Activated naive CD4-positive, alpha-beta T cell treated with anti-CD3 and anti-CD28 coated beads, Interleukin-2, amount 50 U/mL, for 72 hours (primary cell): Measurements from ENCODE around the gene DUSP14. TPM values are rescaled to one million over a fixed set of nuclear protein-coding genes. Genes with fewer than 3 reads are reported as not detected.
A peak's percentile ranks its signal among the peaks of the same experiment; 100 is the strongest.

Experiments used
- ATAC-seq, 2 donors: fragments of 150-1000 bp; cut with Tn5 transposase; 2 replicates each; pipeline ENCODE4 v1.10.0; 2021; ENCODE audit warnings: mild to moderate bottlenecking in 2 of 2, moderate library complexity in 2 of 2
- DNase-seq, 2 donors: peaks; one replicate each; pipeline ENCODE4 v3.0.0; 2021 to 2022; ENCODE audit warnings: low spot score in 2 of 2
- H3K27ac Mint-ChIP-seq, 2 donors: one replicate each; pipeline ENCODE4 v1.8.0; 2022; ENCODE audit warnings: mild to moderate bottlenecking in 2 of 2, mixed read lengths in 2 of 2
- H3K36me3 Mint-ChIP-seq, 2 donors: one replicate each; pipeline ENCODE4 v1.8.0; 2022; ENCODE audit warnings: mixed read lengths in 2 of 2
- H3K9me3 Mint-ChIP-seq, 2 donors: one replicate each; pipeline ENCODE4 v1.8.0; 2022; ENCODE audit warnings: mixed read lengths in 2 of 2
- total RNA-seq, 2 donors: library from RNA; stranded (reverse); gene quantifications; one replicate each; pipeline ENCODE4 v1.2.3, GENCODE V29; 2022

The DUSP14 gene
- total RNA-seq, 2 donors from 2014 or later, result 7.6 to 13.1 TPM

DNA sequence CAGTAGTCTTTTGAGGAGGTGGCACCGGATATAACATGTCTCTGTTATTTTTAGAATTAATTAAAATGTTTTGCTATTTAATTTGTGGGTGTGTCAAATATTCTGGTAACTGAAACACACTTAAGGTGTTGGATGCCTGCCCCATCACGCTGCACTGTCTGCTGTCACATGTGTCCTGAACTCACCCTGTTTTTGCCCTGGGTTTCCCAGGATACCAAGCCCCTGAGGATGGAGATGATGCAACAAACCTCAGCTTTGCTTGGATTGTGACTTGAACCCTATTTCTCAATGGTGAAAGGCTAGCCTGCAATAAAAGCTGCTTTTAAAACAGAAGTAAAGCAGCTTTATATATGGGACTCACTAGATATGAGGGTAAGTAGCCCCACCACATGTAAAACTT, 11.5 kb upstream of the DUSP14 start:
- DNase-seq (no peak), ATAC-seq (no peak)
- Mint-ChIP-seq H3K9me3 (no peaks in the 10 kb centered on the region), H3K27ac (no peak overlapping the region), H3K36me3 (peaks cover 9 to 25% of the 10 kb centered on the region in 2 donors)

DNA sequence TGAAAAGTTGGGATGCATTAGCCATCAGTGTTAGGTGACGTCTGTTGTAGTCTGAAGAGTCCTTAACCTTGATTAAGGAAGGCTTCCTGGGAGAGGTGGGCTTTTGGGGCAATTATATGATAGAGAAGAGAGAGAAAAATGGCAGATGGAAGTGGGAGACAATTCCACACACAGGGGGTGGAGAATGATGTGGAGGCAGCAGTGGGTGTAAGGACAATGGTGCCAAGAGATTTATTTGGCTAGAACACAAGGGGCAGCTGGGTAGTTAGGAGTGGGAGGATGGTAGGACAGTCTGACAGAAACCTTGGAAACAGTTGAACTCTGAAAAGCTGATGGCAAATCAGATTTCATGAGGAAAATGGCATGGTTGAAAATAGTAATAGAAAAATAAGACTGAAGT, 10.7 kb upstream of the DUSP14 start:
- ATAC-seq (no peak), DNase-seq (no peak)
- peak overlapping the region in 1 of 2 donors; percentile 31 for H3K27ac Mint-ChIP-seq
- H3K36me3 Mint-ChIP-seq, result peaks cover 9 to 18% of the 10 kb centered on the region in 2 donors
- H3K9me3 Mint-ChIP-seq, result no peaks in the 10 kb centered on the region

DNA sequence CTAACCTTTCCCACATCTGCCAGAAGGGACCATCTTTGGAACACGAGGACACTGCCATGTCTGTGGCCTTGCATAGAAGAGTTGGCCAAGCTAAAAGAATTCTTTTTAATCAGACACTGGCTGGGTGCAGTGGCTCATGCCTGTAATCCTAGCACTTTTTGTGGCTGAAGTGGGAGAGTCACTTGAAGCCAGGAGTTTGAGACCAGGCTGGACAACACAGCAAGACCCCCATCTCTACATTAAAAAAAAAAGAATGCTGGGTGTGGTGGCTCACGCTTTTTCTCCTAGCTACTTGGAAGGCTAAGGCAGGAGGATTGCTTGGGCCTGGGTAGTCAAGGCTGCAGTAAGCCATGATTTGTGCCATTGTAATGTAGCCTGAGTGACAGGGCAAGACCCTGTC, 9.3 kb upstream of the DUSP14 start:
- Mint-ChIP-seq H3K27ac (no peak overlapping the region), H3K9me3 (no peaks in the 10 kb centered on the region), H3K36me3 (peaks cover 9 to 18% of the 10 kb centered on the region in 2 donors)
- no peak for DNase-seq
- no peak for ATAC-seq

DNA sequence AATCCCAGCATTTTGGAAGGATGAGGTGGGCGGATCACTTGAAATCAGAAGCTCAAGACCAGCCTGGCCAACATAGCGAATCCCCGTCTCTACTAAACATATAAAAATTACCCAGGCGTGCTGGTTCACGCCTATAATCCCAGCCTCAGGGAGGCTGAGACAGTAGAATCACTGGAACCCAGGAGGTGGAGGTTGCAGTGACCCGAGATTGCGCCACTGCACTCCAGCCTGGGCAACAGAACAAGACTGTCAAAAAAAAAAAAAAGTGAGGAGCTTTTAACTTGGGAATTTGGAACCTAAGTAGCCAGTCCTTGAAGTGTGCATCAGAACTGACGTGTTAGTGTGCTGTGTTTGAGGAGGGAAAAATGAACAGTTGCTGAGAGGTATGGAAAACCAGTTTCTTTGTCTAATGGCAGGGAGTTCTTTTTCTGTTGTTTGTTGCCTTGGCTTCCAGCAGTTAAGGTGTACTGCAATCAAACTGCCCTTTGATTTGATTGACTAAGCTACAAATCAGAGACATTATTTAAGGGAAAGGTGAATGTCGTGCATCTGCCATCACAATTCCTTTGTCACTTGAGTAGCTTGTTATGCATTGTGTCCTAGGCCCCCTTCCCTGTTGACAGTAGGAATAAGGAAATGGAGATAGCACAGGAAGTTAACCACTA, 8.6 kb upstream of the DUSP14 start:
- Mint-ChIP-seq H3K36me3 (peaks cover 9 to 12% of the 10 kb centered on the region in 2 donors), H3K27ac (no peak overlapping the region), H3K9me3 (no peaks in the 10 kb centered on the region)
- DNase-seq (no peak), ATAC-seq (no peak)

DNA sequence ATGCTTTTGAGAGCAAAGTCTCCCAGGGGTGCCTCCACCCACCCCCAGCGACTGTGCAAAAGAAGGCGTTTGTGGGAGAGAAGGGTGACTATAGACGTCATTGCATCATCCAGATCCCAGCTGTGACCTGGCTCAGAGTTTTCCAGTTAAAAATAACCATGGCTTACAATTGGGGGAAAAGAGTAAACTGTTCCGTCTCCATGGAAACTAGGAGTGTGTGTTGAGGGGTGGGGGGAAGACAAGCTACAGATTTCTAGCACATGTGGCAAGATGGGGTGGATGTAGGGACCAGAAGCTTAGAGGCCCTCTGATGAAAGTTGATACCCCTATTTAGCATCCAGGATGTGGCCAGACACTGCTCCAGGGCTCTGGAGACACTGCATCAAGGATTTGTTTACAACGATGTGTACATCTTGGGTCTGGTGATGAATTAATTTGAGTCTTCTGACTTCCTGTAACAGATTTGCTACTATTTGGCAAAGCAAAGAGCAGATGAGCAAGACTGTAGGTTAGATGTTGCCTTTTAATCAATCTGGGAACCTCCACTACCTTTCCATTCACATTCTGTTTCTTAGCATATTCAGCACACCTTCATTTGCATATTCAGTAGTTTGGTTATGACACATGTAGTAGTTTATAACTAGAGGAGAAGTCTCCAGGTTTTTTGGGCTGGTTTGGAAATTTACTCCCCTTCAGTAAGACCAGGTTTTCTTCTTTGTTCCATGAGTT, 6.2 kb upstream of the DUSP14 start:
- H3K9me3 Mint-ChIP-seq, result no peaks in the 10 kb centered on the region
- no peak for DNase-seq
- ATAC-seq, result peak in 1 of 2 donors; percentile 58
- peak overlapping the region in 1 of 2 donors; percentile 30 for H3K27ac Mint-ChIP-seq
- H3K36me3 Mint-ChIP-seq, result peaks cover 6 to 7% of the 10 kb centered on the region in 2 donors

DNA sequence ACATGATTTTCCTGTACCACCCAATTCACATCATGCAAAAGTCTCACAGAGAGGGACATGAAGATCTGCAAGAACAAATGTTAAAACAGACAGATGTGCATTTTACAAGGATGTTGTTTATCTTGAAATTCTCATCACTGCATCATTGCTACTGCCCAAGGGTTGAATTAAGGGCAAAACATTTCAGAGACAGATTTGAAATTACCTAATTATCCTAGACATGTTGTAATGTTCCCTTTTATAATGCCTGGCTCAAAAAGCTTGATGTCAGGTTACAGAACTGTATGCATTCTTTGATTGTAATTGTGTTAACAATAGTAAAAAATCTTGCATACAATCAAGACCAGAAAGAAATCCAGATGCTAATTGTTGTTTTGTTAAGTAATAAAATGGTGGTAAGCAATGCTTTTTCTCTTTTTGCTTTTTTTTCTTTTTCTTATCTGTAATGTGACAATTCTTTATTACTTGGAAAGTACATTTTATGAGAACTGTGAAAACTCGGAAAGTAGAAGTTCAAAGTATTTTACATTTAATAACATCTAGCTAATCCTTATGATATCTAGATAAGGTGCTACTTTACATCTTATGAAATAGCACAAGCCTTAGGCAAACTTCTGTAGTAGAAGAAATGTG, 3.6 kb upstream of the DUSP14 start:
- no peak overlapping the region for H3K27ac Mint-ChIP-seq
- peaks cover 0 to 6% of the 10 kb centered on the region in 2 donors for H3K36me3 Mint-ChIP-seq
- no peaks in the 10 kb centered on the region for H3K9me3 Mint-ChIP-seq
- no peak for ATAC-seq
- DNase-seq, result no peak

DNA sequence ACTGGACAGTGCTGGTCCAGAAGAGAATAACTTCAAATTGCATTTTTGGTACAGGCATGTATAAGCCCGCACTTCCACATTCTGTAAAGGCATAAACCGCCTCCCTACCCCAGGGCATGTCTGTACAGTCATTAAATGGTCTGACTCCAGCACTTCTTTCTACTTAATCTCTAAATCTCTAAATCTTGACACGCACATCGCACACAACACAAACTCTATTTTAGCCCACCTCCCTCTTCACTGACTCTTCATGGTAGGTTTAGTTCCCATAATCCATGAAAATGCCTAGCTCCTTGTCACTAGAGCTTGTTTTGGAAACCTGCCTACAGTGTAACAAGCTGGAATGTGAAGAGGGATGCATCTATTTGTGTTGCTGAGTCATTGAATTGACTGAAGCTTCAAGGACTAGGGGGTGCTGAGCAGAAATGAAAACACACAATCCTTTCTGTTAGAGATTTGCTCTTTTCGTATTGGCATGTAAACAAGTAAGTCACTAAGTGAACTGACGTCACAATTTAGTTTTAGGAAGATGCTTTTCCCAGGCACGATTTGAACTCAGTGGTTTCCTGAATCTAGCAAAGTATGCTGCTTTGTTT, 1.6 kb upstream of the DUSP14 start:
- DNase-seq (no peak), ATAC-seq (no peak)
- Mint-ChIP-seq H3K9me3 (no peaks in the 10 kb centered on the region), H3K27ac (peak overlapping the region; percentile 60 to 87), H3K36me3 (peaks cover 0 to 6% of the 10 kb centered on the region in 2 donors)

DNA sequence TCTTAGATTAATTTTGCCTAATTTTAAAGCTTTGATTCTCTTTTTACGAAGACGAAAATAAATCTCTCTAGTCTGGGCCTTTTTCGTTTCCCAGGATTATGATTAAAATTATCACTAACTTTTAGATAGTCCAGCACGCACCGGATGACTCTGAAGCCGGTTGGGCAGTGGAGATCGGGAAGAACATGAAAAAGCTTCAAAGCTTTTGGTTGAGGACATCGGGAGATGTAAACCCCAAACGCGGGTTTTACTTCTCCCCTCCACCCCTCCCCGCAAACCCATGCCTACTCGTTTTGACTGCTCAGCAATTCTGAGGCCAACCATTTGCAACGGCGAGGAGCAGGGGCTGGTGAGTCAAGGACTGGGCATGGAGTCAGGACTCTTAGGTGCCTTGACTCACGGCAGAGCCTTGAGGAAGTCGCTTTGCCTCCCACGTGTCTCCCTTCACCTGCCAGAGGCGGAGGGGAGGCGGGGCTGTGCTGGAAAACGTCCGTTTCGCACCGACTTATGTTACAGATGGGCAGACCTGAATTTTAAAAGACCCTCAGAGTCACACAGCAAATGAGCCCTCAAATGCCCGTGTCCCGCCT, 989 bp upstream of the DUSP14 start:
- peak; percentile 60 to 82 for ATAC-seq
- Mint-ChIP-seq H3K36me3 (peaks cover 0 to 6% of the 10 kb centered on the region in 2 donors), H3K9me3 (no peaks in the 10 kb centered on the region), H3K27ac (peak overlapping the region; percentile 60 to 87)
- DNase-seq, result peak; percentile 63 to 81

DNA sequence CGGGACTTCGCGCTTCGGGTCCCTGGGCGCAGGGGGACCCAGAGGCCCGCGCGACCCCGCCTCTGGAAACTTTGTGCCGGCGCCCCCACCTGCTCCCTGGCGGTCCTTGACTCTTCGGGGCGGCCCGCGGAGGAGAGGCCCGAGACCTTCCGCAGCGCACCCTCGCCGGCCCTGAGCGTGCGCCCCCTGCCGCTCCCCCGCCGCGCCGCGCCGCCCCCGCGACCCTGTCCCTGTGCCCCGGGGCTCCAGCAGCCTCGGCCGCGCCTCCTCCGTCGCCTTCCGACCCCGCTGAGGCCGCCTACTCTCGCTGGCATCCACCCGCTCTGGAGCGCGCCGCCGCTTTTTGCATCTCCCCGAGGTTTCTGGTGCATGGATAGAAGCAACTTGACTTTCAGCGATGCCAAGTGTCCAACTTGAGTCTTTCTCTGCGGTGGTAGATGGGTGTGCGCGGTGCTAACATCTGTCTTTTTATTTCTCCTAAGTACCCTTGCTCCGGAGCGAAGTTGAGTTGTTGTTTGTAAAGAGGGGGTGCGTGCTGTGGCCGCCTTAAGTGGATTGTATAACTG, 414 bp downstream of the DUSP14 start:
- Mint-ChIP-seq H3K36me3 (peaks cover 0 to 6% of the 10 kb centered on the region in 2 donors), H3K27ac (peak overlapping the region; percentile 58 to 94)
- peak; percentile 42 to 70 for ATAC-seq

DNA sequence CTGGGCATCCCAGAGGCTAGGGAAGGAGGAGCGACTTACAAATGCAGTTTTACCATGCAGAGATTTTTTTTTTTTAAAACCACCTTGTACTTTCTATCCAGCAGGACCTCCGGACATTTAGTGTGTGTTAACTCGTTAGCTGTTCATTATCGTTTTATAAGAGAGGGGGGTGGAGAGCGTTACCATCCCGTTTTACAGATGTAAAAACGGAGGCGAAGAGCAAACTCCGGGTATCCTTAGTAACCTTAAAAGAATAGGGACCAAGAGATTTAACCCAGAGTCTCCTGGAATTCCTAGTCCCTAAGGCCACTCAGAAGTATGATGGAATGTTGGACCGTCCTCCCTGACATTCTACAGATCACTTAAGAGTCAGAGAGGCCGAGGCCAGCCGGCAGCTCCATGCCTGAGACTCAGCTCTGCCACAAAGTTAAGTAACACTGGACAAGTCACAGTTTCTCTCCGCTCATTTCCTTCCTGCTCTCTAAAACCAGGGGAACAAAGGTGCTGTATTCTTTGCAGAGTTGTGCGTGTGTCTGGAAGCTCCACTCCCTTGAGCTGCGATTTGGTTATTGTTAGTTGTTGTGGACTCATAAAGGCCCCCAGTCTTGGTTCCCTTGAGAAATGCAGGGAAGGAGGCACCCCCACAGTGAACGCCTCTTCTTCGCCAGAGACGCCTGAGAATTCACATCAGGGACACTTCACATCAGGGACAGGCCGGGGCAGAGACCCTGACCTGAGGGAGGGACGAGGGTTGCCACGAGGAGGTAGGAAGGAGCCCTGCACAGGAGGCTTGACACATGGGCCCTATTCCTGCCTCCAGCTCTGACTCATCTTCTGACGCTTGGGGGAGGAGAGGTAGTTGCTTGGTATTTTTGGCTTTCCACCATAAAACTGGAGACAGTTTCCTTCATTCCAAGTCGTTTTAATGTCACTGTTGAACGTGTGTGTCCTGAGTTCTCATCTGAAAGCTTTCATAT, 1.2 kb downstream of the DUSP14 start:
- DNase-seq (peak in 1 of 2 donors; percentile 12), ATAC-seq (peak in 1 of 2 donors; percentile 38)
- H3K9me3 Mint-ChIP-seq, result no peaks in the 10 kb centered on the region
- H3K27ac Mint-ChIP-seq, result peak overlapping the region; percentile 58 to 94
- peaks cover 0 to 6% of the 10 kb centered on the region in 2 donors for H3K36me3 Mint-ChIP-seq

More for the DNA sequence above, 414 bp downstream of the DUSP14 start:
- H3K9me3 Mint-ChIP-seq, result no peaks in the 10 kb centered on the region
- peak; percentile 70 to 82 for DNase-seq

DNA sequence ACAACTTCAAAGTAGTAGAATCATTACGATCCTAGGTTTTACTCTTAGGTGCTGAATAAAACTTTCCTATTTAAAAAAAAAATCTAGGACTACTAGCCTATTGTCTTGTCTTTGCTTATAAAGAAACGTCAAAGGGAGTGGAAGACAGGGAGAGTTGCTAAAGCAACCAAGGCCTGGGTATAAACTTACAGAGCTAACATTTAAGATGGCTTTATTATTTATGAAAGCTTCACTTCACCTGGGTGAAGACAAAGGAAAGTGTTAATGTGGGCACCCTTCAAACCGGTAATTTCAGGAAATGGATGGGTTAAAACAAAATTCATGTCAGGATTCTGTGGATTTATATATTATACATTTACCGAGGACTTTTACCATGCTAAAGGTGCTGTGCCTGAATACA, 2.5 kb downstream of the DUSP14 start:
- H3K9me3 Mint-ChIP-seq, result no peaks in the 10 kb centered on the region
- no peak for DNase-seq
- ATAC-seq, result no peak
- peaks cover 0 to 6% of the 10 kb centered on the region in 2 donors for H3K36me3 Mint-ChIP-seq
- H3K27ac Mint-ChIP-seq, result no peak overlapping the region

DNA sequence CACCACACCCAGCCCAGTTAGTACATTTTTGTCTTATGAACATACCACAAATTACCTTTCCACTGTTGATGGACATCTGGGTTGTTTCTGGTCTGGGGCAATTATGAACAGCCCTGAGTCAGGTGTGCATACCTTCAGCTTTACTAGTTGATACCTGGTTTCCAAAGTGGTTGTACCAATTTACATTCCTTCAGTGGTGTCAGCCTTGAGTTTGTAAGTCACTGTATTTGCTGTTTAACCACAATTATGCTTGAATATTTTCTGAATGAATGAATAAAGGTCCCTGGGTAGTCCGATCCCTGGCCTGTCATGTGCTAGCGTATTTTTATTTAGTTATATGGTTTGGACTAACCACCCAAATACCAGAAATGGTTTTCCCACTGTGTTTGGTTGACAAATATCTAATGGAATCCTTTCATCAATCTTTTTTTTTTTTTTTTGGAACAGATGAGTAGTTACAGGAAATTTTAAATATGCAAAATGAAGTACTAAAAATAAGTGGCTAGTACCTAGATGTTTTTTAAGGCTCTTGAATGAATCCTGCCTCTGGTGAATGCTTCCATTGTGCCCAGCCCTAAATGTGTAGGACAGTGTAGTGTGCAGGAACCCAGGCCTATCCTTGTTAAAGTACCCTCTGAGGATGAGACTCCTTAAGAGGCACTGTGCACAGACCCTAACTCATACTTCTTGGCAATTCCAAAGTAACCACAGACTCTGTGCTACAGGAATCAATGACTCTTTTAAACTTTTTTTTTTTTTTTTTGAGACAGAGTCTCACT, 3.7 kb downstream of the DUSP14 start:
- ATAC-seq, result no peak
- peaks cover 0 to 6% of the 10 kb centered on the region in 2 donors for H3K36me3 Mint-ChIP-seq
- H3K9me3 Mint-ChIP-seq, result no peaks in the 10 kb centered on the region
- H3K27ac Mint-ChIP-seq, result no peak overlapping the region
- no peak for DNase-seq

DNA sequence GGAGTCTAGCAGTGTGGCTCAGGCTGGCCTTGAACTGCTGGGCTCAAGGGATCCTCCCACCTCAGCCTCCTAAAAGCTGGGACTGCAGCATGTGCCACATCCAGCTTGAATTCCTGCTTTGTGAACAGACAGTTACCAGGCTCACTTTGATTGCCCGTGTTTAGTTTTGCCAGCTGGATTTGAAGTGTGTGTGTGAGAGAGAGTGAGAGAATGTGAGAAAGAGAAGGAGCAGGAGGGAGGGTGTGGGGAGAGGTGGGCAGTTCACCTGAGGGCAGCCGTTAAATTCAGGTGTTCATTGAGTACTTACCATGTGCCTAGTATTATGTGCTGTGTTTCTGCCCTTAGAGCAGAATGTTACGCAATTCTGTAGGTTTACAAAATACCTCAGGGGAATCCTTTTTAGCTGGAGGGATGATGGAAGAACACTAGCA, 4.7 kb downstream of the DUSP14 start:
- ATAC-seq (no peak), DNase-seq (no peak)
- Mint-ChIP-seq H3K27ac (no peak overlapping the region), H3K9me3 (no peaks in the 10 kb centered on the region), H3K36me3 (peaks cover 0 to 6% of the 10 kb centered on the region in 2 donors)

DNA sequence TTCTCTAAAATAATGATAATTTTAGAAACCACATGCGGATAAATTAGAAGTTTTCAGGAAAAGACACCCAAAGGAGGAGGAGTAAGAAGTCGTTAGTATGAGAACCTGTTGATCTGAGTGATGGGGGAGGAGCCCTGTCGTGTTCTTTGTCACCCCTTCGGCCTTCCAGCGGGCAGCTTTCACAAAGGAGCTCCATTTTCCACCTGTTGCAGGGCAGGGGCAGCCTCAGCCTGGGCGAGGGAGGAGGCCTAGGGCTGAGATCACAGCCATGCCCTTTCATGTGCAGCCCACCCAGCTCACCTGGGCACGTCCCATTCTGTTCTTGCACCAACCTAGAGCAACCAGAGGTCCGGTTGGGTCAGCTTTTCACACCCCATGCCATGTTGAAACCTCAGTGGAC, 5.3 kb downstream of the DUSP14 start:
- Mint-ChIP-seq H3K27ac (no peak overlapping the region), H3K9me3 (no peaks in the 10 kb centered on the region), H3K36me3 (peaks cover 0 to 6% of the 10 kb centered on the region in 2 donors)
- no peak for ATAC-seq
- no peak for DNase-seq

DNA sequence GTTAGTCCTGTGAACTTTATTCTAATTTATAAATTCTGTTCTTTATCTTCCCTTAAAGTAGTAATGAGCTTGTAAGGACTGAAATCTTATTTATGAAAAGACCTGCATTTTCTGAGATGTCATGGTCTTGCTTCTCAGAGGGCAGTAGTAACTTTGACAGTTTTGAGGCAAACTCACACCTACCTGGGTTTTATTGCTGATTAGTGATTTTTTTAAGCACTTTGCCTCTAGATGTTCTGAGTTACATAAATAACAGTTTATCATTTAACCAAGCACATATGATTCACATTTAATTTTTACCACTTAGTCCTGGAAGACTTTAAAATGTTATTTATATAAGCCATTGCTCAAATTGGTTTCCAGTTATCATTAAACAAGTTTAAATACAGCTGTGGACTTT, 10.7 kb downstream of the DUSP14 start:
- DNase-seq (no peak), ATAC-seq (no peak)
- no peak overlapping the region for H3K27ac Mint-ChIP-seq
- no peaks in the 10 kb centered on the region for H3K9me3 Mint-ChIP-seq
- no peaks in the 10 kb centered on the region for H3K36me3 Mint-ChIP-seq
